COLO668 (cell line): ENCODE data around the gene PSMF1.

ENCODE experiments used
- DNase-seq: peaks from one replicate; lab custom pipeline; 2025; ENCODE audit not compliant: unreplicated experiment; lab: John Stamatoyannopoulos, UW

The PSMF1 gene

DNA sequence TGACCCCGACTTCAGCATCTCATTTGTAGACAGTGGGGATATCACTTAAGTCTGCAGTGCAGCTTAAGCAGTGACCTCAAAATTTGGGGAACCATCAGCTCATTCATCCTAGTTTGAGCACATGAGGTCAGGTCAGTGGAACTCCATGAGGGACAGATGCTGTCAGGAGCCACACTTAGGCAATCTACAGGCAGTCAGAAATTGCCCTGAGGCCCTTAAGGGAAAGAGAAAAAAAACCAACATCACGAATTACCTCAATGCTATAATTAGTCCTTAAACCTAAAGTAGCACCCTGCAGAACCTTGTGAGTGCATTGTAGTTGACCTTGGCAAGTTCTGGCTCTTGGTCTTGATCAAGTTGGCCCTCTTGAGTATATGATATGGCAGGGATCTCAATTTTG is 45.3 kb downstream of the PSMF1 start:
- DNase-seq: no peak

DNA sequence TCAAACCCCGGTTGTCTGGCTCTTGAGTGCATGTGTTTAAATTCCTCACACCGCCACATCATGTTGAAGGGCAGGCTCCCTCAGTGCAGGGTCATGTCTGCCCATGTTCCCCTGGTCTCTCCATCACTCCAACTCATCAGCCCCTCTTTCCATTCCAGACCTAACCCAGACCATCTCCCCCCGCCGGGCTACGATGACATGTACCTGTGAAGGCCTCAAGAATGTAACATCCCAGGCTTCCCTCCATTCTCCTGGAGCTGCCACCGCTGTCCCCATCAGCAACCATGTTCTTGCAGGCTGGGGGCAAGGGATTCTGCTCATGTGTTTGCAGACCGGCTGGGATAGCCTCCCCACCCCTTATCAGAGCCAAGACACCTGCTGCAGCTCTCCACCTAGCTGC is 46.5 kb downstream of the PSMF1 start:
- DNase-seq: no peak

DNA sequence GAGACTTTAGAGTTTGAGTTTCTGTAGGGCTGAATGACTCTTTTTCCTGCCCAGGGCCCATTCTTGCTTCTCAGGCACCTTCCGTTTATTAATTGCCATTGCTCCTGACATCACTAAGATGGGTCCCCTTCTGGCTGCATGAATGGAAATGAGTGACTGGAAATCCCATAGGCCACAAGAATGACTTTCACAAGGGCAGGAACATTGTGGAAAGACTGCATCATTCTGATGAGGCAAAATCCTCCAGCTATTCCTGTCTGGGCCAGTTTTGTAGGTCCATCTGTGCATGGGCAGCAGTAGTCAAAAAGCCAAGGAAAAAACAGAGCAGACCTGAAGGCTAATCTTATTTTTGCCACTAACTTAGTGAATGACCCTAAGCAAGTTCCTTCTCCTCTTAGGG is 47.1 kb downstream of the PSMF1 start:
- no peak for DNase-seq

DNA sequence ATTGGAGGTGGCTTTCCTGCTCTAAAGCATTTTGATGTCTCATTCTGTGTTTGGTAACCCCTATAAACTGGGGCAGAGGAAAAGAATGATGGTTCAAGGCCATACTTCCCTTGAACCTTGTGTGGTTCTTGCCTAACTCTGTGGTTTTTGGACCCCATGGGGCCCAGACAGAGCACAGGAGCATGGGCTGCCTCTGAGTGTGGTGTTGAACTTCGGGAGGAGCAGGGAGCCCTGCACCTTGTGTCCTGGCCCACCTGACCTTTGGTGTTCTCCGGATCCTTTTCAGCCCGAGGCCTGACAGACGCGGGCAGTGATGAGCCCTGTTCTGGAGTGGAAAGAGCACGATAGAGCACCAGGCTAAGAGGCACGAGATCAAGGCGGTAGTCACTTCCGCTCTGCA is 47.5 kb downstream of the PSMF1 start:
- no peak for DNase-seq

DNA sequence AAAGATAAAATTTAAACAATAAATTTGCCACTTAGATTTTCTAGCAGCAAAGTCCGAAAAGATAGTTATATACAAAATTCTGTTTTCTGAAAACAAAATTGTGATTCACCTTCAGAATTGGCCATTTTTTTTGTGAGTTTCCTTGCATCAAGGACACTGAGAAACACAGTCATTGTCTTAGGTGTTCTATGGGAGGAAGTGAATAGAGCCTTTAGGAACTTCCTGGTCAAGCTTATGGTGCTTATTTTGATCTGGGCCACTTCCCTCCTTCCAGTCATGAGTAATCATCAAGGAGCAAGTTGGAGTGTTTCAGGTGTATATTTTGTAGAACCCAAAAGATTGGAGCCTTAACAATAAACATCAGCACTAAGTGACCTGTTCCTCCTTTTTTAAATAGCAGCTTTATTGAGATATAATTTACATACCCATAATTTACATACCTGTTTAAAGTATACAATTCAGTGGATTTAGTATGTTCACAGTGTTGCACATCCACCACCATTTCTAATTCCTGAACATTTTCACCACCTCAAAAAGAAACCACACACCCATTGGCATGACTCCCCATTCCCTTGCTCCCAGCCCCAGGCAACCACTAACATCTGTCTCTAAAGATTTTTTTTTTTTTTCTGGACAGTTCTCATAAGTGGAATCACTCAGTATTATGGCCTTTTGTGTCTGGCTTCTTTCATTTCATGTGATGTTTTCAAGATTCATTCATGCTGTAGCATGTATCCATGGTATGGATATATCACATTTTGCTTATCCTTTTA is 48.7 kb downstream of the PSMF1 start:
- no peak for DNase-seq

DNA sequence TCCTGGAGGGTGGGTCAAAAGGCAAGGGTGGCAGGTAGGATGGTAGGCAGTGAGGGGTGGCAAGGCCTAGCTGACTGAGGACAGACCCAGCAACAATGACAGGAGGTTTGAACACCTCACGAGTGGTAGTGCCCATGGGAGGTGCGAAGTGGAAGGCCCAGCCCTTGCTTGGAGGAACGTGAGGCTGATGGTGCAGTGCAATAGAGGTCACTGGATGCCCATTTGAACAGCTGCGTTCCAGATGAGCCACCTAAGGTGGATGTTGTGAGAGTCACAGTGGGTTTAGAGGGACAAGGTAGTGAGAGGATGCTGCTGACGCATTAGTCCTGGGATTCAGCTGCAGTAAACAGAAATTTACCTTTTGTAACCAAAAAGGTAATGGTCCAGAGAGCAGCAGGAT is 50.8 kb downstream of the PSMF1 start:
- no peak for DNase-seq

DNA sequence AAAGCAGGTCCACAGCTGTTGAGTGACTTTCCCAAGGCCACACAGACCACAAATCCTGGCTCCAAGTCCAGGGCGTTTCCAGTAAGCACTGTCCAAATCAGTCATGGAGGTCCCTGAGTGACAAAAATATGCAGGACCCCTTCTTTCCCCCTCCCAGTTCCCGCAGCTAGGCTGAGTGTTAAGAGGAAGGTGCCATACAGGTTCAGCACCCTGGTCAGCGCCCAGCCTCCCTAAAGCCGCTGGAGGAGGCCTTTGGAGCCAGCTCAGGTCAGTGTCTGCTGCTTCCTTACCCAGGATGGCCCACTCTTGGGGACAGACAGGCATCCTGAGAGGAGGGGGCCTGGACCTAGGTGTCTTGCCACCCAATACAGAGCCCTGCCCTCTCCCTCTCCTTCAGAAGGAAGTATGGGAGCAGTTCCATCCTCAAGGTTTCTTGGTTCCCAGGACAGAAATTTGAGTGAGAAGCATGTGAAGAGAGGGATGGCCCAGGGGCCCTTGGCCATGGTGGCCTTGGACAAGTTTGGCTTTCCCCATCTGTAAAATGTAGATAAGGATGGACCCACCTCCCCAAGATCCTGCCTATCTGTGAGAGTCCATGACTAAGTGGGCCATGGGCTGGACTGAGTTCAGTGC is 53.2 kb downstream of the PSMF1 start:
- no peak for DNase-seq

DNA sequence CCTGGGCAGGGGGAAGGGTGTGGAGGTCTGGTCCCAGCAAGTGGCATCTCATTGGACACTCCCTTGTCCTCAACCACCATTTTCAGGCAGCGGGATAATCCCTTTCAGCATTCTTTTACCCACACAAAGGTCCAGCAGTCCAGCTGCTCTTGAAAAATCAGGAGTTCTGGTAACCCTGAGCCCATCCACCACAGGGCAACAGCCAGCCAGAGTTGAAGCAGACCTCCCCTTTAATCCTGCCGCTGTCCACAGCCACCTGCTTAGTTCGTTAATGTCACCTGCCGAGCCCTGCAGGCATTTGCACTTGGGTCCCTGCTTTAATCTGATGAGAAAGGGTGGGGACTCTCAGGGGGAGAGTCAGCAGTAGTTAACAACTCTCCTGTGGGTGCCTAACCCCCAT is 55.3 kb downstream of the PSMF1 start:
- no peak for DNase-seq

DNA sequence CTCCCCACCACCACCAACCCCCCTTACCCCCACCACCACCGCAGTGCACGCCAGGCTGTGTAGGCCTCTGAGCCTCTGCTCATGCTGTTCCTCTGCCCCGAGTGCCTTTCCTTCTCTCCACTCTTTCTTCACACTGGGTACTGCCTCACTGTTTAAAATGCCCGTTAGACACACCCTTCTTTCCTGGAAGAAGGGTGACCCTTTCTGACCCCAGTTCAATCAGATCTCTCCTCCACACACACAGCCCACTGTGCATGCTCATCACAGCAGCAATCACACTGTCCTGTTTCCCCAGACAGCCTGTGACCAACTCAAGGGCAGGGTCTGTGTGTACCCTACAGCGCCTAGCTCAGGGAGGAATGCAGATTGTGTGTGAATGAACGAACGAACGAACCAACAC is 56.4 kb downstream of the PSMF1 start:
- DNase-seq: no peak

DNA sequence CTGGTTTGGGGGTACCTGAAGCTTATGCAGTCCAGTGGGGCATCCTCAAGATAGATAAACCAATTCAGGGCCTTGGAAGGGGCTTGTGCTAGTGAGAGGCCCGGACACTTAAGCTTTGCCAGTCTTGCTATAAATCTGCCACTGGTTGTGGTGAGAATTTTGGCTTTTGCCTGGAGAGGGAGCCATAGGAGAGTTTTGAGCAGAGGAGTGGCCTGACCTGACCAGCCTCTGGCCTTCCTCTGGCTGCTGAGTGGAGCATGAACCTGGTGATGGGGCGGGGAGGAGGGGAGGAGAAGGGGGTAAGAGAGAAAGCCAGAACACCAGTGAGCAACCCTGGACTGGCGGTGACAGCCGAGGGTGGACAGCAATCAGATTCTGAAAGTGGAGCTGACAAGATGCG is 59.3 kb downstream of the PSMF1 start:
- no peak for DNase-seq

DNA sequence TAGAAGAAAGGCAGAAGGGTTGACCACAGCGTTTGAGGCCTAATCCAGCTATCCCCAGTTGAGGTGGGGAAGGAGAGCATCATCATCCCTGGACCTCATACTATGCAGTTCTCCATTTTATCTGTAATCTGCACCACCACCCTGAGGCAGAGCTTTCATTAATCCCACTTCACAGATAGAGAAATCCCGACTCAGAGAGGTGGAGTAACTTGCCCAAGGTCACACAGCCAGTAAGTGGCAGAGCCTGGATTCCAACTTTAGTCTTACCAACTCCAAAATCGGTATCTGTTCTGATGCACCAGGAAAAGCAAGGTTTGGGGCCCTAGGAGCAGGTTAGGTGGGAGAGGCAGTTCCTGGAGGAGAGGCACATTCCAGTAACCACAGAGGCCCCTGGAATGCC is 59.7 kb downstream of the PSMF1 start:
- DNase-seq: no peak

DNA sequence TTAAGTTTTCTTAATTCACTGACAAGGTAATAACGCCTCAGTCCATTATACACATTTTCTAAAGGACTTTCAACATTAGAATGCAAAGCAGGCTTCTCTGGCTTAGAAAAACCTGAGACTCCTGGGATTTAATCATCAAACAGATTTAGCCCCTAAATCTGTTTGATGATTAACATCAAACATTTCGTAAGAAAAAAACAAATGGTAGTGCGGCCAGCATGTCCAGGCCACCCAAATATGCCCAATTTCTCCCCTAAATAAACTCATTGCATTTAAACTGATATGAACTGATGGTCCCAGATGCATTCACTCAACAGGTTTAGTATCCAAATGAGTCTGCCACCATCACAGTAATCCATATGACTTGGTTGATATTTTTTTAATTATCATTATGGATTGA is 60.2 kb downstream of the PSMF1 start:
- no peak for DNase-seq

DNA sequence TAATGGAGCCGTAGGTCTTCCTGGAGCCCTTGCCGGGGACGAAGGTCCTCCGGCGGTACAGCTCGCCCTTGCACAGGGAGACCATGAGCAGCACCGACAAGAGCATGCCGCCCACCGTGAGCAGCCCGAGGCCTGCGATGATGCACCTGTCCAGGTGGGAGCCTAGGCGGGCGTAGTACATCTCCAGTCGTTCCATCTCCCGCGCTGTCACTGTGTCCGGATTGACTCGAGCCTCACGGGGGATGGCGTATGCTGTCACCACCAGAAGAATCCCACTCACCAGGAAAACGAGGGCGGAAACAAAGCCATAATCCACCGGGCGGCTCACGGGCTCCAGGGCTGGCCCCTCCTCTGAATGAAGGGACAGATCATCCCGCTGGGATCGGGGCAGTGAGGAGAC is 62.5 kb downstream of the PSMF1 start:
- no peak for DNase-seq

DNA sequence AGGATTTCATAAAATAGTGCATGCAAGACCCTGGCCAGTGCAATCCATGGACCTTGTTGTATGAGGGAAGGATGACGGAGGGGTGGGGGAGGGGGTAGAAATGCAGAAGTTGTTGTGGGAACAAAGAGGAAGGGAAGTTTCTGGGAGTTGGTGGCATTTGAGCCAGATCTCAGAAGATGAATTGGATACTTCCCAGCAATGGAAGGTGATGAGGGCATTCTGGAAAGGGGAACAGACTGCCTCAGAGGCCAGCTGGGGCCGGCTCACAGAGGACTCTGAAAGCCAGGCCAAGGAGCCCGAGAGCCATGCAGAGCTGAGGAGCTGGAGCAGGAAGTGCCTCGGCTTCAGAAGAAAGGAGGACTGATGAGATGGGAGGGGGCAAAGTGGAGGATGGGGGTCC is 63.7 kb downstream of the PSMF1 start:
- DNase-seq: no peak

DNA sequence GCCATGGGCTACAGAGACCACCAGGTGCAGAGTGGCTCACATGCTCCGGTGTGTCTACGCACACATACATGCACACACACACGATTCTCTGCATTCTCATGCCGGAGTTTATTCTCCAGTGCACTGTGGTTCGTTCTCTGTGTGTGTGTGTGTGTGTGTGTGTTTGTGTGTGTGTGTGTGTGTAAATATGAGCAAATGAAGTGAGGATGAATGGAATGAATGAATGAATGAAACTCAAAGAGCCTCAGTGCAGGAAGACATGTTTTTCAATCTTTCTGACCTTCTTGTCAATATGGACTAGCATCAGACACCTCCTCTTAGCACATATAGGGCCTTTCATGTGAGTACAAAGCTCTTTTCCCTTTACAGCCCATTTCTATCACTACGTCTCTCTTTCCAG is 64.8 kb downstream of the PSMF1 start:
- no peak for DNase-seq

DNA sequence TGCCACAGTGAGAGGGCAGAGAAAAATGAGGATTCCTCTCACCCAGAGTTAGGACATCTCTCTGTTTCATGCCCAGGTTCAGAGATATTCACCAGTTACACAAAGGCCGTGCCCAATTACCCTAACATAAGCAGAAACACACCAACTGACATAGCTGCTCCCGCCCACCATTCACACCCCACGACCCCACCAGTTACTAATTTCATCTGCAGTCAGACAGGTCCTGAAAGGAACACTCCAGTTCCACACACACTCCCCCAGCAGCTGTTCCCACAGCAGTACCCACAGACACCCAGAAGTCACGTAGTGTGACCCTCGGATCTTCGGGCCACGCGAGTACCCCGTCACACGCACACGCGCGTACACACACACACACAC is 65.8 kb downstream of the PSMF1 start:
- DNase-seq: no peak

DNA sequence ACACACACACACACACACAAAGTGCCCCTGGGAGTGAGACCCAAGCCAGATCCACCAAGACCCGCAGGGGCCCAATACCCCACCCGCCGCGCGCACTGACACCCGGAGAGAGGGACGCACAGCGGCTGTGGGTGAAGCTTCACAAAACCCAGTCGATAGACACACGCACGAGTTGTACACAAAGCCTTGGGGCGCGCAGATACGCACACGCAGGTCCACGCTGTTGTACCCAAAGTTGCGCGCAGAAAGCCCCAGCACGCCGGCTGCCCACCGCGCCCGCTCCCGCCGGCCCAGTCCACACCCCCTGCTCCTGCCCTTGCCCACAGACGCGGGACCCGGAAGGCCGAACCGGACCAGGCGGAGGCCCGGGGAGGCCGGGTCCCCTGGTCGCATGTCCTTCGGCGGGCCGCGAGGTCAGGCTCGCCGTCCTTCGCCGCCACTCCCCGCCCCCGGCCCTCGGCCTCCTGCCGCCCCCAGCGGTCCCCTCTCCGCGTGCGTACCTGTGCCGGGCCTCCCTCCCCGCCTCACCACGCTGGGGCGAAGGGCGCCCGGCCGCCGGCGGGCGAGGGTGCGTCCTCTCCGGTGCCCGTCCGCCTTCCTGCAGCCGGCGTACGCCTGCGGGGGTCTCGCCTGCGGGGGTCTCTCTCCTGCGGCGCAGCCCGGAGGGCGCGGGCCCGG is 66.4 kb downstream of the PSMF1 start, which contains the start of gene TMEM74B:
Gene TMEM74B (minus strand): TSS at position 344 of the 678 bp plus-strand sequence. CDS start 1,180 bp downstream, outside the sequence.
- peak; percentile 51 for DNase-seq

DNA sequence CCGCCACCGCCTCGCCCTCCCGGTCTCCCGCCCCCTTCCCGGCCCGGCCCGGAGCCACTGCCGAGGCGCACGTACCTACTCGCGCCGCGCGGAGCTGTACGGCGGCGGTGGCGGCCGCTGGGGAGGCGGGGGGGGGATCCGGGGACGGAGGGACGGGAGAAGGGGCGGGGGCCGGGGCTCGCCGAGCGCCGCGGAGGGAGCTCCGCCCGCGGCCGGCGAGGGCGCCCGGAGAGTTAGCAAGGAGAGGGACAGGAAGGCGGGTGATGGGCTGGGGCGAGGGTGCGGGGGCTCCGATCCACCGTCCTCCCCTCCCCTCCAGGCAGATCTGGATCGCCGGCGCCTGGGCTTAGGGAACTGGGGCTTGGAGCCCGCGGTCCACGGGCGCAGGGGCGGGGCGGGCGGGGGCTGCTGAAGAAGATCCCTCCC is 66.9 kb downstream of the PSMF1 start:
- peak; percentile 51 for DNase-seq

DNA sequence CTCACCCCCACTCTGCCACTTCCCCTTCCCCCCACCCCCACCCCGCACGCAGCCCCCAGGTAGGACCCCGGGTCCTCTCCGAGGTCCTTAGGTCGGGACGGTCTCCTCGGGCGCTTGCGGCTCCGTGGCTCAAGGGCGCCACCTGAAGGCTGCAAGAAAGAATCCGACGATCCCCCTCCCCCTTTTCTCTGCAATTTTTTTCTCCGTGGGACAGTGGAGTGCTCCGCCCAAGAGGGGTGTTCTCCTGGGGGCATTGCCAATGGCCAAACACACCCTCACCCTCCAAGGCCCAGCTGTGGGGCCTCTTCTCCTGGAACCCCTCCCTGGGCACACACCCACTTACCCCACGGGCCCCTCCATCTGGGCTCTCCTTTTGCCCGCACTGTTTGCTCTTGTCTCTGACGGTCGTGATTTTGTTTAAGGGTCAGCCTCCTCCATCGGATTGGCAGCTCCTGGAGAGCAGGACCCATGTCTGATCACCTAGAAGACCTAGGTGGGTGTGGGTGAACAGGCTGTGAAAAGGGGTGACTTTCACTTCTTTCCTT is 67.5 kb downstream of the PSMF1 start:
- DNase-seq: peak; percentile 73

DNA sequence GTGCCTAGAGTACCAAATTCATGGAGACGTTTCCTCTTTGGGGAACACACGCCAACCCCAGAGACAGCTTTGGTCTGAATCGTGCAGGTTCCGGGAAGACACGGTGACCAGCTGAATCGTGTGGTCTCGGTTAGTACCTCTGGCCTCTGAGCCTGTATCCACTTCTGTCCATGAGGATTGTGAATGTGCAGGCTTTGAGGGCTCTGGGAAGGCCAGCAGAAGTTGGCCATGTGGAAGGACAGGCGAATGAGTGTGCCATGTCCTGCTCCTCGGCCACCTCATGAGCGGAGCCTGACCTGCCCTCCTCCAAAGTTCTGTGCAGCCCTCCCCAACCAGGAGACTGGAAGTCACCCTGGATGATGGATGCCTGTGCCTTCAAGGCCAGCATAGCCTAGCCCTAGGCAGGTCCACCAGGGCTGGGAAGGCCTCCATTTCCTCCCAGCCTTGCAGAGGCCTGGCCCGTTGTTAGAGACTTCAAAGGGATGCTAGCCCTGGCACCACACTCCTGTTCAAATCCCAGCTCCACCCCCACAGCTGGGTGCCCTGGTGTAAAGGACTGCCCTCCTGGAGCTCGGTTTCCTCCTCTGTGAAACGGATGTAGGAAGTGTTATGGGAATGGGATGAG is 68.1 kb downstream of the PSMF1 start:
- no peak for DNase-seq

DNA sequence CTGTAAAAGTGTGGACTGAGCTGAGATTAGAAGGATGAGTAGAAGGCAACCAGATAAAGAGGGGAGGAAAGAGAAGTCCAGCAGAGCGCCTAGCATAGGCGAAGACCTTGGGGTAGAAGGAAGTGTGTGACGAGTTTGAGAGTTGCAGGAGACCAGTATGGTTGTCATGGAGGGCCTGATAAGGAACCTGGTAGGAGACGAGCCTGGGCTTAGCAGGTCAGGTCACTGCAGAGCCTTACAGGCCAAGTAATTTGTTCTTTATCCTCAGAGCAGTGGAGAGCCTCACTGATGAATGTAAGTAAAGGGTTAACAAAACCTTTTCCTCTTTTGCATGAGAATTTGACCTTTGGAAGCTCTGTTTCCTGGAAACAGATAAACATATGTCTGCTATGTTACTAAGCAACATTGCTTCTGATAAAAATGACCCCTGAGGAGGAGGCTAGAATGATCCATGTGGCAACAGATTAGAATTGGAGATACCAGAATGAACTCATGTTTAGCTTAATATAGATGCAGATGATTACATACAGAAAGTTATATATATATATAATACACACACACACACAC is 69.3 kb downstream of the PSMF1 start:
- DNase-seq: no peak
